OCI-LY3 (cell line): Measurements from ENCODE around the gene NSRP1.
"Not testable (repeated sequence)": the region's sequence is repeated elsewhere in the genome, so short reads cannot be mapped to it uniquely, and the experiment has no call there.

Experiments used
- CTCF ChIP-seq: fragments of 200-600, 300-600 bp; sonication (generic); IDR thresholded peaks from 2 replicates; pipeline ENCODE4 v1.5.1; 2014; ENCODE audit warnings: antibody characterized with exemption, low read length, low read depth
- EZH2phosphoT487 ChIP-seq: fragments of 200-600 bp; shearing (Covaris generic); IDR thresholded peaks from 2 replicates; pipeline ENCODE4 v1.6.1; 2018; ENCODE audit warnings: antibody characterized with exemption, mixed run types, low read depth

GRCh38 chr17:30230009-30230408 lies 113.4 kb downstream of the NSRP1 start:
- not testable (repeated sequence) for TF ChIP-seq CTCF, EZH2phosphoT487
